ENCODE measurements around the gene TLL2.
A peak's percentile ranks its signal among the peaks of the same experiment; 100 is the strongest.

Gene TLL2

GRCh38 chr10:96390460-96390864 lies 123.3 kb downstream of the TLL2 start:
- DNase-seq (ENCODE audit: low spot score), result peak; percentile 71

- DNase-seq (ENCODE audit: low spot score), result no peak
Observed at GRCh38 chr10:96389785-96390184, 123.9 kb downstream of the TLL2 start.

- no peak for DNase-seq (ENCODE audit: low spot score)
Observed at GRCh38 chr10:96387601-96388000, 126.1 kb downstream of the TLL2 start.

GRCh38 chr10:96387161-96387560 lies 126.6 kb downstream of the TLL2 start:
- no peak for DNase-seq (ENCODE audit: low spot score)

- DNase-seq (ENCODE audit: low spot score), result no peak
Observed at GRCh38 chr10:96384506-96384905, 129.2 kb downstream of the TLL2 start.

- DNase-seq (ENCODE audit: low spot score), result no peak
Observed at GRCh38 chr10:96380821-96381220, 132.9 kb downstream of the TLL2 start.

GRCh38 chr10:96379758-96380157 lies 134.0 kb downstream of the TLL2 start:
- DNase-seq (ENCODE audit: low spot score), result no peak

- no peak for DNase-seq (ENCODE audit: low spot score)
Observed at GRCh38 chr10:96378741-96379140, 135.0 kb downstream of the TLL2 start.

GRCh38 chr10:96377816-96378294 lies 135.9 kb downstream of the TLL2 start:
- no peak for DNase-seq (ENCODE audit: low spot score)

GRCh38 chr10:96376483-96376882 lies 137.2 kb downstream of the TLL2 start:
- no peak for DNase-seq (ENCODE audit: low spot score)

- DNase-seq (ENCODE audit: low spot score), result peak; percentile 86
Observed at GRCh38 chr10:96374985-96375830, 138.5 kb downstream of the TLL2 start.

- no peak for DNase-seq (ENCODE audit: low spot score)
Observed at GRCh38 chr10:96374639-96374984, 139.1 kb downstream of the TLL2 start.

- no peak for DNase-seq (ENCODE audit: low spot score)
Observed at GRCh38 chr10:96374004-96374403, 139.7 kb downstream of the TLL2 start.

- DNase-seq (ENCODE audit: low spot score), result peak; percentile 36
Observed at GRCh38 chr10:96371356-96371755, 142.4 kb downstream of the TLL2 start.

GRCh38 chr10:96370584-96371157 lies 143.1 kb downstream of the TLL2 start:
- peak; percentile 66 for DNase-seq (ENCODE audit: low spot score)

- peak; percentile 53 for DNase-seq (ENCODE audit: low spot score)
Observed at GRCh38 chr10:96369890-96370583, 143.7 kb downstream of the TLL2 start.

- no peak for DNase-seq (ENCODE audit: low spot score)
Observed at GRCh38 chr10:96368971-96369370, 144.8 kb downstream of the TLL2 start.

- no peak for DNase-seq (ENCODE audit: low spot score)
Observed at GRCh38 chr10:96367470-96367869, 146.3 kb downstream of the TLL2 start.

GRCh38 chr10:96366508-96366907 lies 147.2 kb downstream of the TLL2 start:
- DNase-seq (ENCODE audit: low spot score), result no peak

GRCh38 chr10:96365571-96365970 lies 148.2 kb downstream of the TLL2 start:
- DNase-seq (ENCODE audit: low spot score), result no peak

GRCh38 chr10:96360766-96361165 lies 153.0 kb downstream of the TLL2 start:
- no peak for DNase-seq (ENCODE audit: low spot score)

GRCh38 chr10:96360331-96360730 lies 153.4 kb downstream of the TLL2 start:
- no peak for DNase-seq (ENCODE audit: low spot score)

- no peak for DNase-seq (ENCODE audit: low spot score)
Observed at GRCh38 chr10:96359616-96360015, 154.1 kb downstream of the TLL2 start.
